GM12864 (cell line): ENCODE results near the gene WDR43.

Experiments
- DNase-seq: peaks from one replicate; pipeline ENCODE4 v3.0.0-alpha.2; 2011; ENCODE audit warnings: low read depth
- H3K4me3 ChIP-seq: 2 replicates; pipeline ENCODE4 v1.5.1; 2011; ENCODE audit warnings: mild to moderate bottlenecking, low read depth, low read length, control low read depth
- TF ChIP-seq, protein P1 (sequence below): IDR thresholded peaks from 2 replicates; pipeline ENCODE4 v1.5.1; 2011; ENCODE audit warnings: low read depth, mild to moderate bottlenecking, moderate library complexity, low read length, control low read depth, inconsistent platforms; ENCODE audit errors: missing control alignments

Gene WDR43

DNA sequence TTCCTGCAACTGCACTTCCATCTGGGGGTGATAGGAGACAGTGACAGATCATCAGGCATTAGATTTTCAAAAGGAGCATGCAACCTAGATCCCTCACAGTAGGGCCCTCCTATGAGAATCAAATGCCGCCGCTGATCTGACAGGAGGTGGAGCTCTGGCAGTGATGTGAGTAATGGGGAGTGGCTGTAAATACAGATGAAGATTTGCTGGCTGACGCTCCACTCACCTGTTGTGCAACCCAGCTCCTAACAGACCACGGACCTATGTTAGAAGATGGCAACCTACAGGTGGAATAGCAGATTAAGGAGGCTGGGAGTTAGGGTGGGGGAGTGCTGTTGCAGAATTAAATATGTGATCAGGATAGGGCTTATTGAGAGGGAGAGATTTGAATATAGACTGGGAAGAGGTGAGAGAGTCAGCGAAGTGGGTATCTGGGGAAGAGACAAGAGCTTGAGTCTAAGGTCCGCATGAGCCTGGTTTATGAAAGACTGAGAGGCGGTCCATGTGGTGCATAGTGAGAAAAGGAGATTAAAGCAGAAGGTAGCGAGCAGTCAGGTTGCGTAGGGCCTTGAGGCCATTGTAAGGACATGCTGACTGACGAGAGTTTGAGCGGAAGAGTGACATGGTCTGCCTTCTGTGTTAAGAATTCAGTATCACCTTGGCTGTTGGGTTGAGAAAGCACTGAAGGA, 55.3 kb downstream of the WDR43 start:
- TF ChIP-seq, protein P1, sequence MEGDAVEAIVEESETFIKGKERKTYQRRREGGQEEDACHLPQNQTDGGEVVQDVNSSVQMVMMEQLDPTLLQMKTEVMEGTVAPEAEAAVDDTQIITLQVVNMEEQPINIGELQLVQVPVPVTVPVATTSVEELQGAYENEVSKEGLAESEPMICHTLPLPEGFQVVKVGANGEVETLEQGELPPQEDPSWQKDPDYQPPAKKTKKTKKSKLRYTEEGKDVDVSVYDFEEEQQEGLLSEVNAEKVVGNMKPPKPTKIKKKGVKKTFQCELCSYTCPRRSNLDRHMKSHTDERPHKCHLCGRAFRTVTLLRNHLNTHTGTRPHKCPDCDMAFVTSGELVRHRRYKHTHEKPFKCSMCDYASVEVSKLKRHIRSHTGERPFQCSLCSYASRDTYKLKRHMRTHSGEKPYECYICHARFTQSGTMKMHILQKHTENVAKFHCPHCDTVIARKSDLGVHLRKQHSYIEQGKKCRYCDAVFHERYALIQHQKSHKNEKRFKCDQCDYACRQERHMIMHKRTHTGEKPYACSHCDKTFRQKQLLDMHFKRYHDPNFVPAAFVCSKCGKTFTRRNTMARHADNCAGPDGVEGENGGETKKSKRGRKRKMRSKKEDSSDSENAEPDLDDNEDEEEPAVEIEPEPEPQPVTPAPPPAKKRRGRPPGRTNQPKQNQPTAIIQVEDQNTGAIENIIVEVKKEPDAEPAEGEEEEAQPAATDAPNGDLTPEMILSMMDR = no peak
- no peak for DNase-seq
- no peak overlapping the region for H3K4me3 ChIP-seq

DNA sequence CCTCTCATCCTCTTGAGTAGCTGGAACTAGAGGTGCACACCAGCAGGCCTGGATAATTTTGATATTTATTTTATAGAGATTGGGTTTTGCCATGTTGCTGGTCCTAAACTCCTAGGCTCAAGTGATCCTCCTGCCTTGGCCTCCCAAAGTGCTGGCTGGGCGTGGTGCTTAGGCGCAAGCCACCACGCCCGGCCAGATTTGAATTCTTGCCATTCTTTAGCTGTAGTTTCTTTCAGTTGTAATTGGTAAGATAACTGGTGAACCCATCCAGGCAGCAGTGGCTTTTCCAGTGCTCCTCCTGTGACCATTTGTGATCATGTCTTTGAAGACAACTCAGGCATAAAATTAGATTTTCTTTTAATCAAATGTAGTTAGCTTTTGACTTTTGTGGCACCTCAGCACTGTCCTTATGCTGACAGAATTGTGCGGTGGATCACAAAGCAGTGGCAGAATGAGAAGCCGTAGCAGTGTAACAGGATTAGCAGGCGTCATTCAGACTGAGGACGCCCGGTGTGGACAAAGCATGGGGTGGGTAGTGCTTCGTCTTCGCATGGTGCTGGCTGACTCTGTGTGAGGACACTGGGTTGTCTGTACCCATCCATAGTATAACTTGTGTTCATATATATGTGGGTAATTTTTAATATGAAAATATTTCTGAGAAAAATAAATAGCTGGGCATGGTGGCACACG, 56.6 kb downstream of the WDR43 start:
- DNase-seq = no peak
- H3K4me3 ChIP-seq = no peak overlapping the region
- TF ChIP-seq, protein P1 = no peak

GRCh38 chr2:28951910-28952835, 57.7 kb downstream of the WDR43 start:
- no peak for DNase-seq
- TF ChIP-seq, protein P1 = no peak
- H3K4me3 ChIP-seq = no peak overlapping the region

GRCh38 chr2:28952836-28953211, 58.4 kb downstream of the WDR43 start:
- H3K4me3 ChIP-seq = no peak overlapping the region
- DNase-seq = no peak
- TF ChIP-seq, protein P1 = no peak

DNA sequence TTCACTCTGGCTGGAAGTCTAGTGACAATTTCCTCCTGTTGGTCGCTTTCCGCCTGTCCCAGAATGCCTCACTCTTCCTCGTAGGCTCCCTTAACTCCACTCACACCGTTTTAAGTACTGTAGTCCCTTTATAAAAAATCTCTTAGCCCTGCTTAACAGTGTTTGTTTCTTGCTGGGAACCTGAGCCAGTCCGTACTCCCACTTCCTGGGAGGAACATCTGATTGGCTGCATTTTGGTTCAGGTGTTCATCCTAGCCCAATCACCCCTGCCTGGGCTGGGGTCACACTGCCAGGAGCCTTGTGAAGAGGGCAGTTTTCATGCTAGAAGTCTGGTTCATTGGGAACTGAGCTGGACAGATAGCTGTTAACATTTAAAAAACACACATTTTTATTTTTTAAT, 61.0 kb downstream of the WDR43 start:
- H3K4me3 ChIP-seq = no peak overlapping the region
- no peak for DNase-seq
- TF ChIP-seq, protein P1 = no peak

DNA sequence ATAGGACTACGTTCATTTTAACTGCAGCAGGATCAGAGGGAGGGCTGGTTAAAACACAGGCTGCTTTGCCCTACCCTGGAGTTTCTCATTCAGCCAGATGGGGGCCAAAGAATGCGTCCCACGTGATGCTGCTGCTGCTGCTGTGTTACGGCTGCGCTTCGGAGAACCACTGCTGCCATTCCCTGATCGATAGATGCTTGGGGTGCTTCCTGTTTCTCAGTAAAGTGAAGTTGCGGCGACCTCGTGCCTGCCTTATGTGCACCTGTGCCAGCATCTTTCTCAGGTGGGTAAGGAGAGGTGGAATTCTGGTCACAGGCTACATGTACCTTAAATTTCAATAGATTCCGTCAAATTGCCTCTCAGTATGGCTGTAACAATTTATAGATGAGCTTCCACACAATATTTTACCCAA, 62.0 kb downstream of the WDR43 start:
- DNase-seq = peak; percentile 18
- H3K4me3 ChIP-seq = no peak overlapping the region
- TF ChIP-seq, protein P1 = peak; percentile 59
